Skeletal muscle satellite cell (primary cell): ENCODE measurements around the gene ACSF2.
A peak's percentile ranks its signal among the peaks of the same experiment; 100 is the strongest.

Experiments
- H3K27me3 ChIP-seq: 2 replicates; pipeline ENCODE4 v1.7.0; 2013; ENCODE audit warnings: low read length; ENCODE audit not compliant: control insufficient read depth, insufficient read depth
- H3K36me3 ChIP-seq: 2 replicates; pipeline ENCODE4 v1.7.0; 2013; ENCODE audit warnings: mild to moderate bottlenecking, control low read depth, low read length; ENCODE audit not compliant: insufficient read depth
- H3K4me1 ChIP-seq: 2 replicates; pipeline ENCODE4 v1.7.0; 2013; ENCODE audit warnings: low read length; ENCODE audit not compliant: control insufficient read depth, insufficient read depth
- H3K4me2 ChIP-seq: 2 replicates; pipeline ENCODE4 v1.7.0; 2013; ENCODE audit warnings: mild to moderate bottlenecking, low read length
- H3K4me3 ChIP-seq: 2 replicates; pipeline ENCODE4 v1.7.0; 2013; ENCODE audit warnings: low read length
- H3K9ac ChIP-seq: 2 replicates; pipeline ENCODE4 v1.7.0; 2013; ENCODE audit warnings: mild to moderate bottlenecking, low read depth, low read length, moderate library complexity
- H3K9me3 ChIP-seq: replicated peaks from 2 replicates; pipeline ENCODE4 v1.7.0; 2013; ENCODE audit warnings: mild to moderate bottlenecking, control low read depth, low read length

ACSF2 gene

DNA sequence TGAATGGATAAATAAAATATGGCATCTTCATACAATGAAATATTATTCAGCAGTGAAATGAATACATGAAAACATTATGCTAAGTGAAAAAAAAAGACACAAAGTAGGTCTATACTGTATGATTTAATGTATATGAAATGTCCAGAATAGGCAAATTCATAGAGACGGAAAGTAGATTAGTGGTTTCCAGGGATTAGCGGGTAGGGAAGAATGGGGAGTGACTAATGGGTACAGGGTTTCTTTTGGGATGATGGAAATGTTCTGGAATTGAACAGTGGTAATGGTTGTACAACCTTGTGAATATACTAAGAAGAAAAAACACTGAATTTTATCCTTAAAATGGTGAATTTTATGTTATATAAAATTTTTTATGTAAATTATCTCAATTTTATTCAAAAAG is 73.7 kb downstream of the ACSF2 start:
- Histone ChIP-seq H3K27me3 (peaks cover 13% of the 10 kb centered on the region), H3K9ac (no peak overlapping the region), H3K4me1 (peaks cover 7% of the 10 kb centered on the region), H3K9me3 (no peaks in the 10 kb centered on the region), H3K4me3 (no peak overlapping the region), H3K36me3 (no peaks in the 10 kb centered on the region), H3K4me2 (no peak overlapping the region)

DNA sequence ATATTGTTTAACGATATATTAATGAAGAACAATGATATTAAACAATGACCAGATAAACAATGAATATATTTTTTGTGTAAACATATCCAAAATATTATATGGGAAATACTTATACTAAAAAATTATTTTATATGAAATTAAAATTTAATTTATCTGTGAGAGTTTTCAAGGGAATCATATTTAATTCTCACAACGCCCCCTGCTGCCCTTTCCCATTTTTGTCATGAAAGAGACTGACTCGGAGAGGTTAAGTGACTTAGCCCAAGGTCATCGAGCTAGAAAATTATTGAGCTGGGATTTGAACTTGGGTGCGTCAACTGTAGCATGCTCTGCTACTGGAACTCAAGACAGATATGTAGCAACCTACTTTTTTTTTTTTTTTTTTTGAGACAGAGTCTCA is 75.0 kb downstream of the ACSF2 start:
- Histone ChIP-seq H3K27me3 (peaks cover 12% of the 10 kb centered on the region), H3K36me3 (no peaks in the 10 kb centered on the region), H3K4me1 (peaks cover 1% of the 10 kb centered on the region), H3K9me3 (no peaks in the 10 kb centered on the region), H3K4me2 (no peak overlapping the region), H3K9ac (no peak overlapping the region), H3K4me3 (no peak overlapping the region)

DNA sequence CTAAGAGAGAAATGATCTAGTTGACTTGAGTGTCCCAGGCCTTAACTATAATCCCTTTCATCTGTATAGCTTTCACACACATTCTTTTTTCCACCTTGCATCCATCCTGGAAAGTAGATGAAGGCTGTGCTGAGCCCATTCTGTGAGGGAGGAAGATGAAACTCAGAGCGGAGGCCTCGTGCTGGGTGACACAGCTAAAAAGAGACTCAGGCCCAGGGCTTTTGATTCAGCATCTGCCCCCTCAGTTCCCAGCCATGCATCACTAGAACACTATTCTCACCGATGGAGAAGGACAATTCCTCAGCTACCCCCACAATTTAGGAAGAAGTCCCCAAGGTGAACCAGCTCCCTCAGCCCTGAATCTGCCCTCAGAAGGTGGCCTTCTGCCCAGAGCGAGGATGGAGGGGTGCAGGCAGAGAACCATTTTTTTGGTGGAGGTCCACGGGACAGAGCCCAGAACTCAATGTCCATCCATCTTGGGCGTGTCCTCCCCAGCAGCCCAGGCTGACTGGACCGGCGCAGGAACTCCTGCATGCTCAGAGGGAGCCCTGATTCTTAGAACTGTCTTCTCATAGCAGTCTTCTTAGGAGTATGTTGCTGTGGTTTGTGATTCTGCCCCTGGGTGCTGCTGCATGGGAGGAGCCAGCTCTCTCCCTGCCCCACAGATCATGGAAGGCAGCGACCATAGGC is 76.4 kb downstream of the ACSF2 start:
- H3K4me3 ChIP-seq = no peak overlapping the region
- peaks cover 12% of the 10 kb centered on the region for H3K27me3 ChIP-seq
- H3K4me1 ChIP-seq = no peaks in the 10 kb centered on the region
- H3K4me2 ChIP-seq = no peak overlapping the region
- H3K36me3 ChIP-seq = no peaks in the 10 kb centered on the region
- no peaks in the 10 kb centered on the region for H3K9me3 ChIP-seq
- no peak overlapping the region for H3K9ac ChIP-seq

DNA sequence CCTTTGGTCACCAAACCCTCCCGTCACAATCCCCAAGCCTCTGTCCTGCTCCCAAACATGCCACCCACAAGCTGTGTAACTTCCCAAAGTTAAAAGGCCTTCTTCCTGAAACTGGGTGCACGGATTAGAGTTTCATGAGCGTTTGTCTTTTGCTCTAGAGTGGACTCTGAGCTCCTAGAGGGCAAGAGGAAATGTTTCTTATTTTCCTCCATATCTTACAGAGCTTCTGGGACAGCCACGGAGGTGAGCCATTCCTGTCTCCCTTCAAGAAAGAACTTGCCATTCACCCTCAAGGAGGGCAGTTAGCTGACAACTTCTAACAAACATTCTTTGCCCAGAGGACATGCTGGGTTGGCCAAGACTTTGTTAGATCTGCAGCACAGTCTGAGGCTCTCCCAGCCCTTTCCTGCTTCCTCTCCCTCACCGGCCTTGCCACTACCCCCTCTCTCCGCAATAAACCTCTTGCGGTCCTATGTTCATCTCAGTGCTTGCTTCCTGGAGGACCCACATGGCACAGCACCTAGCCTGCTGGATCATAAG is 79.6 kb downstream of the ACSF2 start:
- H3K4me3 ChIP-seq = no peak overlapping the region
- H3K4me1 ChIP-seq = peaks cover 13% of the 10 kb centered on the region
- no peaks in the 10 kb centered on the region for H3K36me3 ChIP-seq
- H3K9me3 ChIP-seq = no peaks in the 10 kb centered on the region
- H3K9ac ChIP-seq = no peak overlapping the region
- H3K27me3 ChIP-seq = peaks cover 12% of the 10 kb centered on the region
- no peak overlapping the region for H3K4me2 ChIP-seq

DNA sequence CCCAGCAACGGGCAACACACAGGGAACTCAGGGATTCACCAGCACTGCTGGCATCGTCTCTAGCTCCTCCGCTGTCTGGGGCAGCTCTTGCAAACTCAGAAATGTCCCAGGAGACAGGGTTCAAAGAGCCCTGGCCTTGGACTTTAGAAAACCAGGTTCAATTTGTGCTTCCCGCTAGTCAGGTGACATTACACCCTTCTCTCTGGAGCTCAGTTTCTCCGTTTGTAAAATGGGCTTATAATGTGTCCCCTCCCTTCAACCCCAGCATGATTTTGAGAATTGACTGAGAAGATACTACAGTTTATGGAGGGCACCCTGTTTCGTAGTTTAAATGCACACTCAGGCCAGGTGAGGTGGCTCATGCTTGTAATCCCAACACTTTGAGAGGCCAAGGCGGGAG is 80.3 kb downstream of the ACSF2 start:
- no peaks in the 10 kb centered on the region for H3K36me3 ChIP-seq

DNA sequence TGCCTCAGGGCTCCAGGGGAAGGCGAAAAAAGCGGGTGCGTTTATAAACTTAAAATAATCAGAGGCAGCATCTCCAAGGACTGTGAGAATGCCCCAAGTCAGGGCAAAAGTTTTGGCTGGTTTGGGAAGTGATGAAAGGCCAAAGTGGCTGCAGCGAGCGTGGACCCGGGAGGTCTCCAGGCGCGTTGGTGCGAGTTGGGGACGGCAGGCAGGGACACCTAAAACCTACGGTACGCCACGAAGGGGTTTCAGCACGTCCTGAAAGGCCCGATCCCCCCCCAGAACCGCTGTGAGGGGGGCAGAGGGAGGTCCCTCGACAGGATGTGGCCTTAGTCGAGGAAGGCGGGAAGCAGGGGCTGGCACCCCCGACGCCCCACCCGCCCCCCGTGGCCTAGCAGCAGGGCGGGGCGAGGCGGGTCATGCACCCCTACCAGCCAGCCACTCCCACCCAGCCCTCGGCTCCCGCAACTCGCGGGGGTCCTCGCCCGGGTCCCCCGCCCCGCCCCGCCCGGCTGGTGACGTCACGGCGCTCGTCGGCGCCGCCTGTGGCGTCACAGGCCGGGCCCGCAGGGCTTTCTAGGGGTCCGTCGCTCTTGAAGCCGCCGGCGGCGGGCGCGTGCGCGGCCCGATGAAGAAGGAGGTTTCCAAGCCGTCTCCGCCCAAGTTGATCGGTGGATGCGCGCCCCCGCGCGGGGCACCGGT is 82.0 kb downstream of the ACSF2 start, which contains the start of gene MYCBPAP:
Gene MYCBPAP (plus strand): TSS at position 569 of the 702 bp plus-strand sequence. CDS start 236 bp downstream, outside the sequence.
- H3K36me3 ChIP-seq = no peaks in the 10 kb centered on the region
- peaks cover 5% of the 10 kb centered on the region for H3K27me3 ChIP-seq
- peak within 1 kb of the TSS; percentile 80 for H3K9ac ChIP-seq
- no peaks in the 10 kb centered on the region for H3K9me3 ChIP-seq
- peak within 1 kb of the TSS; percentile 93 for H3K4me2 ChIP-seq
- peaks cover 13% of the 10 kb centered on the region for H3K4me1 ChIP-seq
- H3K4me3 ChIP-seq = peak within 1 kb of the TSS; percentile 78

More for the DNA sequence above, 80.3 kb downstream of the ACSF2 start:
- Histone ChIP-seq H3K4me3 (no peak overlapping the region), H3K9ac (no peak overlapping the region), H3K4me1 (peaks cover 13% of the 10 kb centered on the region), H3K9me3 (no peaks in the 10 kb centered on the region), H3K27me3 (peaks cover 12% of the 10 kb centered on the region), H3K4me2 (no peak overlapping the region)

DNA sequence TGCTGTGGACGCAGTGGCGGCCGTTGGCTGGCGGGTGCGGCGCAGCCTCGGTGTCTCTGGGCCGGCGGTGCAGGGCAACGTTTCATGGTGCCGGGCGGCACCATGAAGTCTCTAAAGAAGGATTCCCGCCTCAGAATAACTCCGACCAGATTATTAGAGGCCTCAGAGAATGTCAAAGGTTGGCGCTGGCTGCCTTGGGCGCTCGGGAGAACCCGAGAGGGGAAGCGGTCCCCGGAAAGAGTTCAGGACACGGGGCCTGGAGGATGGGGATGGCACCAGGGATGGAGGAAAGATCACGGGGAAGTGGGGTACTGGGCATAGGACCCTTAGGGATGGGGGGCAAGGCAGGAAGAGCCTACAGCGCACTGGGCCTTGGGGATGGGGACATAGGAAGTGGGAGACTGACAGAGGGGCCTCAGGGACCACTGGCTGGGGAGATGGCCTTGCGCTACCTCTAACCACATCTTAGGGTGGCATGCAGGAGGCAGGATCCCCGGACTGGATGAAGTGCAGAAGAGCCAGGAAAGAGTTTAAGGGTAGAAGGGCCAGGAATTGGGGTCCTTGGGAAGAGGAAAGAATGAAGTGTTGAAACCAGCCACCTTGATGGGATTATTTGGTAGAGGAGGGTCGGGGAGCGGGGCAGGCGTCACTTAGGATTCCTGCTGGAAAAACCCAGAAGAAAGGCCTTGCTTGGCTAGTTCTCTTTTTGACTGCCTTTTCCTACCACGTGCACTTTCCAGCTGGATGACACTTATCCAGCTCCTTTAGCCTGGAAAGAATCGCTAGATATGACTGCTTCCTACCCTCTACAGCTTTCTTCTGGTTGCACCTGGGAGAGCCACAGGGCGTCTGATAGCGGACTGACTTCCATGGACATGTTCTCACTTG is 82.8 kb downstream of the ACSF2 start:
- H3K4me3 ChIP-seq = peak overlapping the region; percentile 78
- H3K9ac ChIP-seq = peak overlapping the region; percentile 80
- H3K36me3 ChIP-seq = no peaks in the 10 kb centered on the region
- H3K27me3 ChIP-seq = no peaks in the 10 kb centered on the region
- no peaks in the 10 kb centered on the region for H3K9me3 ChIP-seq
- H3K4me1 ChIP-seq = peaks cover 13% of the 10 kb centered on the region
- peak overlapping the region; percentile 93 for H3K4me2 ChIP-seq

DNA sequence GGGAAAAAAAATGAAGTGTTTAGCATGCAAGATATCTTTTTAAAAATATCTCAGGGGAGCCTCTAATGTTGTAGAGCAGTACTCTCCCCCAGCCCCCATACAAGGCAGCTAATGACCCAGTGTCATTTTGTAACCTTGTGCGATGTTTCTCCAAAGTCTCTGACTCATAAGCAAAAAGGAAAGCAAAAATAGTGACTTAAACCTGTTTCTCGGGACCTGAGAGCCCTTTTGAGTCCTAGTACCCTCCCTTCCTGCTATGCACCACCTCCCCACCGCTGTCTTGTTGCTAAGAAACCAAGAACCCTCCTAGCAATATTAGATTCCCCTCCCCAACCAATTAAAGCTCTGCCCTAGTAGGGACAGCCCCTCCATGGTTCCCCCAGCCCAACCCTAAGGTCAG is 85.0 kb downstream of the ACSF2 start:
- H3K36me3 ChIP-seq = no peaks in the 10 kb centered on the region
- no peaks in the 10 kb centered on the region for H3K27me3 ChIP-seq
- H3K4me1 ChIP-seq = peaks cover 22% of the 10 kb centered on the region
- H3K4me3 ChIP-seq = no peak overlapping the region
- no peaks in the 10 kb centered on the region for H3K9me3 ChIP-seq
- no peak overlapping the region for H3K9ac ChIP-seq
- peak overlapping the region; percentile 19 for H3K4me2 ChIP-seq

DNA sequence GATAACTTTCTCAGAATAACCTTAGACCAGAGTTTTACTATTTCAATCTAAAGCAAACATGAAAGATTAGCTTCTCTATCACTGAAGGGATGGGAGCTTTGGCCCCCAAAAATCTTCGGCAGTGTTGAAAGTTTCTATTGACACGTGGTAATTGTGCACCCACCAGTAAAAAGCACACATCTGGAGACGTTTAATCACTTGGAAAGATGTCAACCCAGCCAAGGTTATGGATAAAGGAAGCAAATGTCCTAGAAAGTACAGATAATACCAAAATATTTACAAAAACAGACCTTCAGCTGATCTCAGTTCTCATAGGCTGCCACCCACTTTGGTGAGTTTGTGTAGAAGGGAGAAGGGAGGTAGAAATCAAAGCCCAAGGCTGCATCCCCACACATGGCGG is 87.5 kb downstream of the ACSF2 start:
- no peak overlapping the region for H3K4me3 ChIP-seq
- H3K4me1 ChIP-seq = peaks cover 20% of the 10 kb centered on the region
- H3K36me3 ChIP-seq = no peaks in the 10 kb centered on the region
- no peaks in the 10 kb centered on the region for H3K27me3 ChIP-seq
- H3K4me2 ChIP-seq = no peak overlapping the region
- no peaks in the 10 kb centered on the region for H3K9me3 ChIP-seq
- no peak overlapping the region for H3K9ac ChIP-seq

DNA sequence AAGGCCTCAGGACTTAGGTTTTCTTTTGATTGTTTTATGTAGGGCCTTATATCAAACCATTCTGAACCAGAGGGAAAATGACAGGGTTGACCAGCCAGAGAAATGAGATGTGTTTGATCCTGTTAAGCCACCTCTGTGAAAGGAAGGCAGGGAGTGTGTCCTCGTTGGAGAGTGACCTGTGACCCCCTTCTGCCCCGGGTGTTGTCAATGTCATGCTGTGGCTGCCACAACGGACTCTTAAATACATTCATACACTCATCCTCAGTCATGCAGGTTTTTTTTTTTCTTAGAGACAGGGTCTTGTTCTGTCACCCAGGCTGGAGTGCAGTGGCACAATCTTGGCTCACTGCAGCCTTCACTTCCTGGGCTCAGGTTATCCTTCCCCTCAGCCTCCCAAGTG is 88.4 kb downstream of the ACSF2 start:
- no peaks in the 10 kb centered on the region for H3K36me3 ChIP-seq
- no peaks in the 10 kb centered on the region for H3K9me3 ChIP-seq
- H3K4me2 ChIP-seq = no peak overlapping the region
- peaks cover 13% of the 10 kb centered on the region for H3K4me1 ChIP-seq
- H3K27me3 ChIP-seq = no peaks in the 10 kb centered on the region
- no peak overlapping the region for H3K4me3 ChIP-seq
- H3K9ac ChIP-seq = no peak overlapping the region
